PC-3 (cell line): ENCODE data around the gene TGFBR3L. TPM values are rescaled to one million over a fixed set of nuclear protein-coding genes. Genes with fewer than 3 reads are reported as not detected.

Experiments used
- ATAC-seq: fragments of 200-7000 bp; cut with Tn5 transposase; 2 replicates; pipeline ENCODE4 v1.9.1; 2020; ENCODE audit warnings: mild to moderate bottlenecking, moderate library complexity
- BruUV-seq: library from RNA; stranded (reverse); fragments of 400-500 nt; replicated peaks from 2 replicates; lab custom pipeline; 2021; lab: Mats Ljungman, UMichigan
- CTCF ChIA-PET: fragments of 300-600 bp; sonication (Branson Sonifier 250); formaldehyde crosslinking; loops from one replicate; lab custom pipeline; 2022; ENCODE audit warnings: antibody characterized with exemption; lab: Charles Lee
- POLR2A ChIA-PET: fragments of 300-600 bp; sonication (Branson Sonifier 250); formaldehyde crosslinking; loops from one replicate; lab custom pipeline; 2022; ENCODE audit warnings: antibody characterized with exemption; ENCODE audit not compliant: unreplicated experiment; lab: Charles Lee
- DNase-seq: peaks from one replicate; pipeline ENCODE4 v3.0.0-alpha.2; 2015
- H2AFZ ChIP-seq: fragments of 300-600 bp; sonication (generic); 2 replicates; pipeline ENCODE4 v1.6.0; 2016; ENCODE audit warnings: antibody characterized with exemption, low read length
- H3F3A ChIP-seq: fragments of 300-600 bp; sonication (generic); one replicate; pipeline ENCODE4 v1.6.0; 2017; ENCODE audit warnings: antibody characterized with exemption, low read length, control low read depth, mild to moderate bottlenecking; ENCODE audit not compliant: unreplicated experiment
- H3K27ac ChIP-seq: fragments of 300-600 bp; sonication (generic); 2 replicates; pipeline ENCODE4 v1.5.1; 2016; ENCODE audit warnings: mild to moderate bottlenecking, low read length
- H3K27me3 ChIP-seq: fragments of 300-600 bp; sonication (generic); 2 replicates; pipeline ENCODE4 v1.6.1; 2016; ENCODE audit warnings: low read length, mixed read lengths
- H3K36me3 ChIP-seq: fragments of 300-600 bp; sonication (generic); 2 replicates; pipeline ENCODE4 v1.6.1; 2016; ENCODE audit warnings: low read depth, mixed run types, low read length, mixed read lengths
- H3K4me1 ChIP-seq: fragments of 300-600 bp; sonication (generic); 2 replicates; pipeline ENCODE4 v1.5.1; 2016; ENCODE audit warnings: low read length; ENCODE audit not compliant: insufficient read depth
- H3K4me2 ChIP-seq: fragments of 300-600 bp; sonication (generic); 2 replicates; pipeline ENCODE4 v1.6.0; 2016; ENCODE audit warnings: low read length
- H3K4me3 ChIP-seq: fragments of 300-600 bp; sonication (generic); 2 replicates; pipeline ENCODE4 v1.5.1; 2016; ENCODE audit warnings: mild to moderate bottlenecking, low read length, mixed read lengths
- H3K79me2 ChIP-seq: fragments of 300-600 bp; sonication (generic); 2 replicates; pipeline ENCODE4 v1.6.1; 2017; ENCODE audit warnings: low read length, mixed read lengths
- H3K9ac ChIP-seq: fragments of 300-600 bp; sonication (generic); 2 replicates; pipeline ENCODE4 v1.6.0; 2016; ENCODE audit warnings: mild to moderate bottlenecking, low read length
- H3K9me2 ChIP-seq: fragments of 300-600 bp; sonication (generic); replicated peaks from 2 replicates; pipeline ENCODE4 v1.6.1; 2016; ENCODE audit warnings: mixed run types, low read length, mixed read lengths
- H3K9me3 ChIP-seq: fragments of 300-600 bp; sonication (generic); 2 replicates; pipeline ENCODE4 v1.6.1; 2016; ENCODE audit warnings: low read length, mixed read lengths
- H4K20me1 ChIP-seq: fragments of 300-600 bp; sonication (generic); 2 replicates; pipeline ENCODE4 v1.6.1; 2016; ENCODE audit warnings: low read length, mixed read lengths
- EZH2 ChIP-seq: fragments of 300-600 bp; sonication (generic); IDR thresholded peaks from one replicate; pipeline ENCODE4 v1.6.1; 2017; ENCODE audit warnings: antibody characterized with exemption, mild to moderate bottlenecking, low read length; ENCODE audit not compliant: unreplicated experiment
- EZH2phosphoT487 ChIP-seq: fragments of 300-600 bp; sonication (generic); IDR thresholded peaks from 2 replicates; pipeline ENCODE4 v1.6.1; 2018; ENCODE audit warnings: mild to moderate bottlenecking, antibody characterized with exemption, low read length, borderline replicate concordance
- intact Hi-C: fragments of 100-400 bp; cut with micrococcal nuclease; formaldehyde crosslinking; loops from 2 replicates; pipeline ENCODE4 v1.9.0; 2023
- total RNA-seq: library from RNA; depleted of rRNA; stranded (reverse); fragments of >200 nt; gene quantifications from 2 replicates; pipeline ENCODE4 v1.2.3, GENCODE V29; 2014
- TF ChIP-seq, protein P1 (sequence below): fragments of 300-600 bp; sonication (generic); conservative IDR thresholded peaks from 2 replicates; pipeline ENCODE4 v1.5.1; 2017; ENCODE audit warnings: antibody characterized with exemption, low read depth, mild to moderate bottlenecking, low read length

Gene TGFBR3L
- total RNA-seq, 1 experiment from 2014 or later, result 10.5 TPM

- H3K9me3 ChIP-seq, result no peaks in the 10 kb centered on the region
- peak overlapping the region; percentile 39 for H3K9ac ChIP-seq
- ChIA-PET CTCF (interaction anchor here (0.6 to 1.9 kb wide), 12 partner anchors 16 to 382 kb away, joined by 3 to 23 read pairs (median 4); partner anchors contain the start of genes LRRC8E, MAP2K7 and SNAPC2), POLR2A (interaction anchor here (0.5 to 1.1 kb wide), 5 partner anchors 16 to 75 kb away, joined by 3 to 8 read pairs (median 4); partner anchors contain the start of gene MAP2K7)
- peak overlapping the region; percentile 72 for H3K4me3 ChIP-seq
- no peaks in the 10 kb centered on the region for H3K9me2 ChIP-seq
- peak overlapping the region; percentile 28; the same call in 1 of the 2 replicates for H3K27ac ChIP-seq
- peak overlapping the region; percentile 98 for H3K4me2 ChIP-seq
- BruUV-seq, result no TSS peak
- peaks cover 24% of the 10 kb centered on the region for H3K4me1 ChIP-seq
- ATAC-seq (peak; percentile 48), DNase-seq (peak; percentile 80)
- intact Hi-C loops, result loop anchor here (2.0 kb wide), 2 partner anchors 41 to 51 kb away; partner anchors contain the start of gene SNAPC2
- H2AFZ ChIP-seq, result peak overlapping the region; percentile 93
- H3K79me2 ChIP-seq, result no peaks in the 10 kb centered on the region
- peaks cover 10% of the 10 kb centered on the region for H3F3A ChIP-seq
- no peaks in the 10 kb centered on the region for H3K36me3 ChIP-seq
- H4K20me1 ChIP-seq, result no peaks in the 10 kb centered on the region
- TF ChIP-seq EZH2 (no peak), EZH2phosphoT487 (no peak)
- TF ChIP-seq, protein P1, sequence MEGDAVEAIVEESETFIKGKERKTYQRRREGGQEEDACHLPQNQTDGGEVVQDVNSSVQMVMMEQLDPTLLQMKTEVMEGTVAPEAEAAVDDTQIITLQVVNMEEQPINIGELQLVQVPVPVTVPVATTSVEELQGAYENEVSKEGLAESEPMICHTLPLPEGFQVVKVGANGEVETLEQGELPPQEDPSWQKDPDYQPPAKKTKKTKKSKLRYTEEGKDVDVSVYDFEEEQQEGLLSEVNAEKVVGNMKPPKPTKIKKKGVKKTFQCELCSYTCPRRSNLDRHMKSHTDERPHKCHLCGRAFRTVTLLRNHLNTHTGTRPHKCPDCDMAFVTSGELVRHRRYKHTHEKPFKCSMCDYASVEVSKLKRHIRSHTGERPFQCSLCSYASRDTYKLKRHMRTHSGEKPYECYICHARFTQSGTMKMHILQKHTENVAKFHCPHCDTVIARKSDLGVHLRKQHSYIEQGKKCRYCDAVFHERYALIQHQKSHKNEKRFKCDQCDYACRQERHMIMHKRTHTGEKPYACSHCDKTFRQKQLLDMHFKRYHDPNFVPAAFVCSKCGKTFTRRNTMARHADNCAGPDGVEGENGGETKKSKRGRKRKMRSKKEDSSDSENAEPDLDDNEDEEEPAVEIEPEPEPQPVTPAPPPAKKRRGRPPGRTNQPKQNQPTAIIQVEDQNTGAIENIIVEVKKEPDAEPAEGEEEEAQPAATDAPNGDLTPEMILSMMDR, result peak; percentile 33; the same call in 1 of the 2 replicates
- no peaks in the 10 kb centered on the region for H3K27me3 ChIP-seq
These were observed 45.1 kb upstream of the TGFBR3L start for GRCh38 chr19:7869453-7869909.

GRCh38 chr19:7869910-7870511 is 44.6 kb upstream of the TGFBR3L start:
- peaks cover 24% of the 10 kb centered on the region for H3K4me1 ChIP-seq
- H3K4me2 ChIP-seq, result peak overlapping the region; percentile 98
- H3K9me2 ChIP-seq, result no peaks in the 10 kb centered on the region
- peak overlapping the region; percentile 72 for H3K4me3 ChIP-seq
- POLR2A ChIA-PET, result interaction anchor here (0.5 to 1.1 kb wide), 4 partner anchors 16 to 39 kb away, joined by 3 to 5 read pairs (median 4); partner anchors contain the start of gene MAP2K7
- peak overlapping the region; percentile 39 for H3K9ac ChIP-seq
- H3F3A ChIP-seq, result peaks cover 10% of the 10 kb centered on the region
- no peaks in the 10 kb centered on the region for H3K27me3 ChIP-seq
- H3K27ac ChIP-seq, result peak overlapping the region; percentile 28; the same call in 1 of the 2 replicates
- ATAC-seq (peak; percentile 12), DNase-seq (peak; percentile 87)
- intact Hi-C loops, result loop anchor here (2.0 kb wide), 2 partner anchors 41 to 51 kb away; partner anchors contain the start of gene SNAPC2
- peak overlapping the region; percentile 93 for H2AFZ ChIP-seq
- BruUV-seq, result no TSS peak
- no peaks in the 10 kb centered on the region for H3K9me3 ChIP-seq
- no peaks in the 10 kb centered on the region for H3K36me3 ChIP-seq
- H3K79me2 ChIP-seq, result no peaks in the 10 kb centered on the region
- no peak for TF ChIP-seq EZH2phosphoT487
- no peaks in the 10 kb centered on the region for H4K20me1 ChIP-seq
- CTCF ChIA-PET, result interaction anchor here (0.6 to 1.9 kb wide), 11 partner anchors 16 to 382 kb away, joined by 3 to 23 read pairs (median 6); partner anchors contain the start of genes LRRC8E, MAP2K7 and SNAPC2

DNA sequence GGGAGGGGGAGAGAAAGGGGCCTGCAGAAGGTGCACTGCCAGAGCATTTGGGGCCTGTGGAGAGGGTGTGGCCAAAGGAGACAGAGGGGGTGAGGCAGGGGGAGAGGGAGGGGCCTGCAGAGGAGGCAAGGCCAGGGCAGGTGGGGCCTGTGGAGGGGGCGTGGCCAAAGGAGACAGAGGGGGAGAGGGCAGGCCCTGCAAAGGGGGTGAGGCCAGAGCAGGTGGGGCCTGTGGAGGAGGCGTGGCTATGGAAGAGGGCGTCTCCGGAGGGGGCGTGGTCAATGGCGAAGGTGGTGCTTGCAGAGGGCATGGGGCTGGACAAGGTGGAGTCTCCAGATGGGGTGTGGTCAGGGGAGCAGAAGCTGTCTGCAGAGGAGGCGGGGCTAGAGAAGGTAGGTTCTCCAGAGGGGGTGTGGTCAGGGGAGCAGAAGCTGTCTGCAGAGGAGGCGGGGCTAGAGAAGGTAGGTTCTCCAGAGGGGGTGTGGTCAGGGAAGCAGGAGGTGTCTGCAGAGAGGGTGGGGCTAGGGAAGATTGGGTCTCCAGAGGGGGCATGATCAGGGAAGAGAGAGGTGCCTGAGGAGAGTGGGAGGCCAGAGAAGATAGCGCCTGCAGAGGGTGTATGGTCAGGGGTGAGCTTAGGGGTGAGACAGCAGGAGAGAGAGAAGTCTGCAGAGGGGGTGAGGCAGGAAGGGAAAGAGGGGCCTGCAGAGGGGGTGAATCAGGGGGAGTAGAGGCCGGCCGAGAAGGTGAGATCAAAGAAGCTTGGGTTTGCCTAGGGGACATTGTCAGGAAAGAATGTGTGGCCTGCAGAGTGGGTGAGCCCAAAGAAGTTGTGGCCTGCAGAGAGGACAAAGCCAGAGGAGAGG is 43.8 kb upstream of the TGFBR3L start:
- H3K27me3 ChIP-seq, result no peaks in the 10 kb centered on the region
- H3K9me2 ChIP-seq, result no peaks in the 10 kb centered on the region
- no peaks in the 10 kb centered on the region for H3K36me3 ChIP-seq
- ChIA-PET CTCF (no interaction called here), POLR2A (no interaction called here)
- H3K9me3 ChIP-seq, result no peaks in the 10 kb centered on the region
- H3K79me2 ChIP-seq, result no peaks in the 10 kb centered on the region
- BruUV-seq, result TSS peak; percentile 22
- peak overlapping the region; percentile 31; the same call in 1 of the 2 replicates for H3K4me3 ChIP-seq
- intact Hi-C loops, result no loop called here
- DNase-seq (peak; percentile 97), ATAC-seq (peak; percentile 4)
- peak overlapping the region; percentile 16 for H3K27ac ChIP-seq
- peak overlapping the region; percentile 65; the same call in 1 of the 2 replicates for H2AFZ ChIP-seq
- H3K9ac ChIP-seq, result no peak overlapping the region
- peaks cover 10% of the 10 kb centered on the region for H3F3A ChIP-seq
- TF ChIP-seq EZH2phosphoT487 (no peak), EZH2 (no peak)
- TF ChIP-seq, protein P1, result no peak
- peaks cover 24% of the 10 kb centered on the region for H3K4me1 ChIP-seq
- peak overlapping the region; percentile 70 for H3K4me2 ChIP-seq
- no peaks in the 10 kb centered on the region for H4K20me1 ChIP-seq
